Measurements from ENCODE around the gene RAB31.

The RAB31 gene

DNA sequence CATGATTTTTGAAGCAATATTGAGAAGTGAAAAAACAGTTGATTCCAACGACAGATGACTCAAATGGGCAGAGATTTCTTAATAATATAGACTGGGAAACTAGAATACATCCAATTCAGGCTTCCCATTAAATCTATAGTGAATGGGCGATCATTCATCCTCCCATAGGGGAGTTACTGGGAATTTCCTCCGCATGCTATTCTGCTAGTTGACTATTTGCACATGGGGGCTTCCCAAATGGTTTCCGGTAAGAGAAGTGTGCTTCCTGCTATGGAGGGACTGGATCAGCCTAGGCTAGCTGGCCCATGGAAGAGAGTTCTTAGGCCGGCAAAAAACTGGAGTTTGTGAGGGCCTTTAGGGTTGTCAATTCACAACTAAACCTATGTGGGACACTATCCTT is 203.1 kb downstream of the RAB31 start:
- TF ChIP-seq, protein P1, sequence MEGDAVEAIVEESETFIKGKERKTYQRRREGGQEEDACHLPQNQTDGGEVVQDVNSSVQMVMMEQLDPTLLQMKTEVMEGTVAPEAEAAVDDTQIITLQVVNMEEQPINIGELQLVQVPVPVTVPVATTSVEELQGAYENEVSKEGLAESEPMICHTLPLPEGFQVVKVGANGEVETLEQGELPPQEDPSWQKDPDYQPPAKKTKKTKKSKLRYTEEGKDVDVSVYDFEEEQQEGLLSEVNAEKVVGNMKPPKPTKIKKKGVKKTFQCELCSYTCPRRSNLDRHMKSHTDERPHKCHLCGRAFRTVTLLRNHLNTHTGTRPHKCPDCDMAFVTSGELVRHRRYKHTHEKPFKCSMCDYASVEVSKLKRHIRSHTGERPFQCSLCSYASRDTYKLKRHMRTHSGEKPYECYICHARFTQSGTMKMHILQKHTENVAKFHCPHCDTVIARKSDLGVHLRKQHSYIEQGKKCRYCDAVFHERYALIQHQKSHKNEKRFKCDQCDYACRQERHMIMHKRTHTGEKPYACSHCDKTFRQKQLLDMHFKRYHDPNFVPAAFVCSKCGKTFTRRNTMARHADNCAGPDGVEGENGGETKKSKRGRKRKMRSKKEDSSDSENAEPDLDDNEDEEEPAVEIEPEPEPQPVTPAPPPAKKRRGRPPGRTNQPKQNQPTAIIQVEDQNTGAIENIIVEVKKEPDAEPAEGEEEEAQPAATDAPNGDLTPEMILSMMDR (IDR thresholded peaks at IDR 0.05; ENCODE audit: low read depth, low read length), result no peak
- no peak for DNase-seq (ENCODE audit: extremely low read depth, low read depth)

Measured in AG09319 (cell line).